GM18502 (cell line): ENCODE measurements around the gene CD84.
A peak's percentile ranks its signal among the peaks of the same experiment; 100 is the strongest.
"Not testable (repeated sequence)": the region's sequence is repeated elsewhere in the genome, so short reads cannot be mapped to it uniquely, and the experiment has no call there.

Experiments
- ATAC-seq: cut with Tn5 transposase; IDR thresholded peaks from one replicate; pipeline ENCODE4 v1.9.1; 2021; ENCODE audit warnings: mild to moderate bottlenecking; ENCODE audit not compliant: unreplicated experiment, poor library complexity

CD84 gene

DNA sequence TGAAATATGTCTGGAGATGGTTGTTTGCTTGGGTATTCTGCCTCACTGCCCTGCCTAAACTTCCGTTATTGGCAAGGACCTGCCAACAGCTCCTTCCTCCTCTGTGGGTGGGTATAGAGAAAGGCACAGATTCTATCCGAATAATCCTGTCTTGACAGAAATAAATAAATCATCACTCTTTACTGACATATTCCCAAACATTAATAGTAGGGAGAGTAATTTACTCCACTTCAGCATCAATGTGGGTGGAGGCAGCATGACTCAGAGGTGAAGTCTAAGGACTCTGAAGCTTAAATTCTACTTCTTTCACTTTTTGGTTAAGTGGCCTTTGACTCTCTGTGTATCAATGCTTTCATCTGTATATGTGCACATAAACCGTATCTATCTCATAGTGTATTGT is 2.9 kb downstream of the CD84 start:
- ATAC-seq, result no peak

GRCh38 chr1:160575112-160575664 is 4.1 kb downstream of the CD84 start:
- no peak for ATAC-seq

- ATAC-seq, result no peak
Observed at GRCh38 chr1:160570840-160571239, 8.5 kb downstream of the CD84 start.

GRCh38 chr1:160569806-160570205 is 9.5 kb downstream of the CD84 start:
- no peak for ATAC-seq

DNA sequence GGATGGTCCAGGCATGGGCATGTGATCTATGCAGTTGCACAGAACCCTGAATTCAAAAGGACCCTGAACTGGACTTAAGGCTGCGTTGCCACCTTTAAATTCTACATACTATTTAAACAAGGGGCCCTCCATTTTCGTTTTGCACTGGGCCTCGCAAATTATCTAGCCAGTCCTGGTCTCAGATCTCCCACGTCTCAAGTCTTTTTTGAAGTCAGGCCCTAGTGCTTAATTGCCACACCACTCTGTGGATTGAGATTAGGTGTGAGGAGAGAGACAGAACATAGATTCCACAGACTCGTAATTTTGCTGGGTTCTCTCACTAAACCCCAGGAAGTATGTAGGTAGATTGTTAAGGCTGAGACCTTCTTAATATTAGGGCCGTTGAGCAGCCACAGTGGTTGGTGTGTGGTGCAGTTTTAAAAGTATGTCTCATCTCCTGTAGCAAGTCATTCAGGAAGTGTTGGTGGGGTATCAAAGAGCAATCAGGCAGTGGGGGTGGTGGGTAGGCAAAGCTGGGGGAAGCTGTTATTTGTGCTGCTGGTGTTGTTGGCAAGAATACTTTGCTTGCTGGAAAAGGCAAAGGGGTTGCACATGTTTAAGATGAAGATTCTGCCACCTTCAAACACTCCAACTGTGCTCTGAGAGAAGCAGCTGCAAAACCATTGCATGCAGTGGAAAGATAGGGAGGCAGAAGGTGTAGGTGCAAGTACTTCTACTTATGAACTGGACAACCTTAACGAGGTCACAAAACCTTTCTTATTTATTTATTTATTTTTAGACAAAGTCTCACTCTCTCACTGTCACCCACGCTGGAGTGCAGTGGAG is 11.2 kb downstream of the CD84 start:
- ATAC-seq, result peak; percentile 60

GRCh38 chr1:160567341-160567740 is 12.0 kb downstream of the CD84 start:
- ATAC-seq, result no peak

DNA sequence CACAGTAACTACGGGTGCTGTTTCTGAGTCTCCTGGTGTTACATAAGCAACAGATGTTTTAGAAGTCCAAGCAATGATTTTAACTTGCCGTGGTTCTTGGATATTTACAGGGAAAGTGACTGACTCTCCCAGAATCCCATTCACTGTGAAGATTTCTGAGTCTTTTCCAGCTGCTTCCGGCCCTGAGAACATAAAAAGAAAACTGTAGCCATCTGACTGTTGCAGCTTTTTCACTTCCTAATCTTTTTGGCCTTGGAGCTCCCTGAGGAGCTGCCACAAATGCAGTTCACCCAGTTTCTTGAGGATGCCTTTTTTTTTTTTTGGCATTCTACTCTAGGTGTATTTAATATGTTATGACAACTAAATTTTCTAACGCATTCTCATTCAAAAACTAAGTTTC is 13.7 kb downstream of the CD84 start:
- ATAC-seq, result no peak

- ATAC-seq, result not testable (repeated sequence)
Observed at GRCh38 chr1:160563230-160563629, 16.1 kb downstream of the CD84 start.

- not testable (repeated sequence) for ATAC-seq
Observed at GRCh38 chr1:160562745-160563144, 16.6 kb downstream of the CD84 start.

- ATAC-seq, result no peak
Observed at GRCh38 chr1:160560806-160561205, 18.5 kb downstream of the CD84 start.

GRCh38 chr1:160560045-160560705 is 19.1 kb downstream of the CD84 start:
- no peak for ATAC-seq

DNA sequence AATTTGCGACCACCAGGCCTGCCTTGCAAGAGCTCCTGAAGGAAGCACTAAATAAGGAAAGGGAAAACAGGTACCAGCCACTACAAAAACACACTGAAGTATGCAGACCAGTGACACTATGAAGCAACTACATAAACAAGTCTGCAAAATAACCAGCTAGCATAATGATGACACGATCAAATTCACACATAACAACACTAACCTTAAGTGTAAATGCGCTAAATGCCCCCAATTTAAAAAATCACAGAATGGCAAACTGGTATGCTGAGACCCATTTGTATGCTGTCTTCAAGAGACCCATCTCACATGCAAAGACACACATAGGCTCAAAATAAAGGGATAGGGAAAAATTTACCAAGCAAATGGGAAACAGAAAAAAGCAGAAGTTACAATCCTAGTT is 19.9 kb downstream of the CD84 start:
- not testable (repeated sequence) for ATAC-seq

DNA sequence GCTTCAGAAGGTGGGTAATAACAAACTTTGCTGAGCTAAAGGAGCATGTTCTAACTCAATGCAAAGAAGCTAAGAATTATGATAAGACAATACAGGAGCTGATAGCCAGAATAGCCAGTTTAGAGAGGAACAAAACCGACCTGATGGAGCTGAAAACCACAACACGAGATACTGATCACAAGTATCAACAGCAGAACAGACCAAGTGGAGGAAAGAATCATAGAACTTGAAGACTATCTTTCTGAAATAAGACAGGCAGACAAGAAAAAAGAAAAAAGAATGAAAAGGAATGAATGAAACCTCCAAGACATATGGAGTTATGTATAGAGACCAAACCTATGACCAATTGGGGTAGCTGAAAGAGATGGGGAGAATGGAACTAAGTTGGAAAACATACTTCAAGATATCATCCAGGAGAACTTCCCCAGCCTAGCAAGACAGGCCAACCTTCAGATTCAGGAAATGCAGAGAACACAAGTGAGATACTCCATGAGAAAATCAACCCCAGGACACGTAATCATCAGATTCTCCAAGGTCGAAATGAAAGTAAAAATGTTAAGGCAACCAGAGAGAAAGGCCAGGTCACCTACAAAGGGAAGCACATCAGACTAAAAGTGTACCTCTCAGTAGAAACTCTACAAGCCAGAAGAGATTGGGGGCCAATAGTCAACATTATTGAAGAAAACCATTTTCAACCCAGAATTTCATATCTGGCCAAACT is 20.5 kb downstream of the CD84 start:
- ATAC-seq, result no peak

GRCh38 chr1:160553778-160554177 is 25.5 kb downstream of the CD84 start:
- ATAC-seq, result no peak

DNA sequence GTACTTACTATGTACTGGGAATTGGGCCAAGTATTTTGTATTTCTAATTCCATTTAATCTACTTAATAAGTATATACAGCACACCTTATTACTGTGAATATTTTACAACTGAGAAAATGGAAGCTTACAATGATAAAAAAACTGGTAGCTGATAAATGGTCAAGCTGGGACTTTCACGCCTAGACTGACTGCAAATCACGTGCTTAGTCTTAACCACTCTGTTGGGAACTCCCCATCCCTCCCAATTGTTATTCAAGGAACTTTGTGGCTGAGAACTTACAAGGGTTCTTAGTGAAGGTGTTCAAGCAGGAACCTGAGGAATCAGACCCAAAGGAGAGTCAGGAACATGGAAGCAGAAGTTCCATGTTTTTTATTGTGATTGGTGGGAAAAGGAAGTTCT is 26.9 kb downstream of the CD84 start:
- ATAC-seq, result no peak

DNA sequence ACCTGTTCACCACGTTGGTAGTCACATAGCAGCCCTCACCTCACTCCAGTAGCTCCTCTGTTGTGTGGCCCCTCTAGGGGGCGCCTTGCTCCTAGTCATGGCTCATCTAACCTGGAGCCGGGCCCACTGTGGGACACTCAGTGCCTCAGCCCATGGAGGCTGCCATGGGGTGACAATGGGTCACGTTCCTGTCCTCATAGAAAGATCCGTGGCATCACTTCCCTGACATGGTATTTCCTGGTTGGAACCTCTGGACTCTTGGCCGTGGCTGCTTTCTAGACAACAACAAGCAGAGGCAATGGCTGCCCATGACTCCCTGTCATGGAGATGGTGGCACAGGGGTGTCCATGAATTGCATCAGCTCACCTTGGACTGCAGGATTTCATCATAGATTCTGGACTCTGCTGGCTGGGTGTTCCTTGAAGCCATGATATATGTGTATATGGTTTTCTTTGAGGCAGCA is 28.7 kb downstream of the CD84 start:
- ATAC-seq, result no peak

GRCh38 chr1:160549665-160550006 is 29.7 kb downstream of the CD84 start:
- no peak for ATAC-seq

- peak; percentile 45 for ATAC-seq
Observed at GRCh38 chr1:160548960-160549664, 30.2 kb downstream of the CD84 start.

- peak; percentile 57 for ATAC-seq
Observed at GRCh38 chr1:160548183-160548582, 31.1 kb downstream of the CD84 start.

- ATAC-seq, result no peak
Observed at GRCh38 chr1:160547422-160547821, 31.9 kb downstream of the CD84 start.
